Activated CD4-positive, alpha-beta T cell treated with anti-CD3 and anti-CD28 coated beads, Interleukin-2, amount 50 U/mL, for 16 hours (primary cell): ENCODE results near the gene DNMT3L.
"Not testable (repeated sequence)": the region's sequence is repeated elsewhere in the genome, so short reads cannot be mapped to it uniquely, and the experiment has no call there.

Experiments
- DNase-seq: peaks from one replicate; pipeline ENCODE4 v3.0.0-alpha.2; 2020

The DNMT3L gene

GRCh38 chr21:44241281-44241680, 20.4 kb downstream of the DNMT3L start:
- DNase-seq: not testable (repeated sequence)

- DNase-seq: not testable (repeated sequence)
These were observed 20.9 kb downstream of the DNMT3L start, which contains the start of gene ICOSLG for GRCh38 chr21:44240842-44241241. ICOSLG (minus strand) TSS chr21:44240943; CDS start chr21:44240817, 126 bp downstream.

GRCh38 chr21:44240353-44240752, 21.3 kb downstream of the DNMT3L start:
- DNase-seq: not testable (repeated sequence)

- not testable (repeated sequence) for DNase-seq
These were observed 32.1 kb downstream of the DNMT3L start for GRCh38 chr21:44229561-44229960.

- not testable (repeated sequence) for DNase-seq
These were observed 33.6 kb downstream of the DNMT3L start for GRCh38 chr21:44228109-44228508.

- not testable (repeated sequence) for DNase-seq
These were observed 34.1 kb downstream of the DNMT3L start for GRCh38 chr21:44227614-44228013.

GRCh38 chr21:44225605-44226004, 36.1 kb downstream of the DNMT3L start:
- DNase-seq: not testable (repeated sequence)

GRCh38 chr21:44223334-44223733, 38.4 kb downstream of the DNMT3L start:
- not testable (repeated sequence) for DNase-seq

- not testable (repeated sequence) for DNase-seq
These were observed 41.0 kb downstream of the DNMT3L start for GRCh38 chr21:44220674-44221073.

- not testable (repeated sequence) for DNase-seq
These were observed 43.2 kb downstream of the DNMT3L start for GRCh38 chr21:44218461-44218860.

GRCh38 chr21:44211978-44212377, 49.7 kb downstream of the DNMT3L start:
- not testable (repeated sequence) for DNase-seq

- not testable (repeated sequence) for DNase-seq
These were observed 50.1 kb downstream of the DNMT3L start for GRCh38 chr21:44211574-44211973.

GRCh38 chr21:44207860-44208646, 53.6 kb downstream of the DNMT3L start:
- DNase-seq: not testable (repeated sequence)

- DNase-seq: not testable (repeated sequence)
These were observed 54.7 kb downstream of the DNMT3L start for GRCh38 chr21:44206698-44207676.

GRCh38 chr21:44206187-44206586, 55.5 kb downstream of the DNMT3L start:
- not testable (repeated sequence) for DNase-seq

- DNase-seq: not testable (repeated sequence)
These were observed 59.0 kb downstream of the DNMT3L start for GRCh38 chr21:44202590-44203299.

GRCh38 chr21:44199997-44200396, 61.7 kb downstream of the DNMT3L start:
- not testable (repeated sequence) for DNase-seq

GRCh38 chr21:44199448-44199847, 62.2 kb downstream of the DNMT3L start:
- no peak for DNase-seq

- DNase-seq: not testable (repeated sequence)
These were observed 64.6 kb downstream of the DNMT3L start for GRCh38 chr21:44197156-44197516.
